PFSK-1 (cell line): ENCODE measurements around the gene EIF1.

ENCODE experiments used
- POLR2AphosphoS5 ChIP-seq: IDR thresholded peaks from 2 replicates; pipeline ENCODE4 v1.6.1; 2012; ENCODE audit warnings: low read depth, mild to moderate bottlenecking, control low read depth, low read length, moderate library complexity
- SIN3A ChIP-seq: IDR thresholded peaks from 2 replicates; pipeline ENCODE4 v1.6.1; 2012; ENCODE audit warnings: mild to moderate bottlenecking, low read length, moderate library complexity, borderline replicate concordance; ENCODE audit not compliant: insufficient read depth

GRCh38 chr17:41702712-41703111 is 14.0 kb downstream of the EIF1 start:
- TF ChIP-seq POLR2AphosphoS5 (no peak), SIN3A (no peak)
